ENCODE results near the gene SFRP2.

The SFRP2 gene

DNA sequence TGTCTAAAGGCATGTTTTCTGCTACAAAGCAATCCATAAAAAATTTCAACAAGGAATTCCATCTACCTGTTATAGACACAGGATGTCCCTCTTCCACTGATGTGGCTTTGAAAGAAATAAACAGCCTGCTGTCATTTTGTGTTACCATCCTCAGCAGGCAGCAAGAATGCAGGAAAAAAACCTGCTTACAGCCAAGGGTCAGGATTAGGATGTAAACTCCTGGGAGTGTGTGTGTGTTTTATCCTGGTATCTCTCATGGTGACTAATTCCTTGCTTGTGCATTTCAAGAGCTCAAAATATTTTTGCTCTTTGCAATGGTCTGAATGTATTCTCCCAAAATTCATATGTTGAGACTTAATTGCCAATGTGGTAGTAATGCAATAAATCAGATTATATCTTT lies 28.6 kb upstream of the SFRP2 start:
- H3K36me3 ChIP-seq: no peaks in the 10 kb centered on the region
- peaks cover 36% of the 10 kb centered on the region for H3K27me3 ChIP-seq
- TF ChIP-seq, protein P1, sequence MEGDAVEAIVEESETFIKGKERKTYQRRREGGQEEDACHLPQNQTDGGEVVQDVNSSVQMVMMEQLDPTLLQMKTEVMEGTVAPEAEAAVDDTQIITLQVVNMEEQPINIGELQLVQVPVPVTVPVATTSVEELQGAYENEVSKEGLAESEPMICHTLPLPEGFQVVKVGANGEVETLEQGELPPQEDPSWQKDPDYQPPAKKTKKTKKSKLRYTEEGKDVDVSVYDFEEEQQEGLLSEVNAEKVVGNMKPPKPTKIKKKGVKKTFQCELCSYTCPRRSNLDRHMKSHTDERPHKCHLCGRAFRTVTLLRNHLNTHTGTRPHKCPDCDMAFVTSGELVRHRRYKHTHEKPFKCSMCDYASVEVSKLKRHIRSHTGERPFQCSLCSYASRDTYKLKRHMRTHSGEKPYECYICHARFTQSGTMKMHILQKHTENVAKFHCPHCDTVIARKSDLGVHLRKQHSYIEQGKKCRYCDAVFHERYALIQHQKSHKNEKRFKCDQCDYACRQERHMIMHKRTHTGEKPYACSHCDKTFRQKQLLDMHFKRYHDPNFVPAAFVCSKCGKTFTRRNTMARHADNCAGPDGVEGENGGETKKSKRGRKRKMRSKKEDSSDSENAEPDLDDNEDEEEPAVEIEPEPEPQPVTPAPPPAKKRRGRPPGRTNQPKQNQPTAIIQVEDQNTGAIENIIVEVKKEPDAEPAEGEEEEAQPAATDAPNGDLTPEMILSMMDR (IDR thresholded peaks at IDR 0.05): no peak
- H3K27ac ChIP-seq: no peak overlapping the region
- no peaks in the 10 kb centered on the region for H3K4me1 ChIP-seq (ENCODE audit: control insufficient read depth in 1 of 2, insufficient read depth in 1 of 2, low read depth in 1 of 2, low read length in 1 of 2)
- no peaks in the 10 kb centered on the region for H3K9me3 ChIP-seq
- H3K4me3 ChIP-seq (ENCODE audit: low read depth in 1 of 2, low read length in 1 of 2): no peak overlapping the region

- H3K9me3 ChIP-seq: no peaks in the 10 kb centered on the region
- H3K27ac ChIP-seq: no peak overlapping the region
- TF ChIP-seq, protein P1 (IDR thresholded peaks at IDR 0.05): no peak
- no peak overlapping the region for H3K4me3 ChIP-seq (ENCODE audit: low read depth in 1 of 2, low read length in 1 of 2)
- no peaks in the 10 kb centered on the region for H3K36me3 ChIP-seq
- no peaks in the 10 kb centered on the region for H3K4me1 ChIP-seq (ENCODE audit: control insufficient read depth in 1 of 2, insufficient read depth in 1 of 2, low read depth in 1 of 2, low read length in 1 of 2)
- peaks cover 45% of the 10 kb centered on the region for H3K27me3 ChIP-seq
Measured at GRCh38 chr4:153816542-153816941, 27.7 kb upstream of the SFRP2 start.

DNA sequence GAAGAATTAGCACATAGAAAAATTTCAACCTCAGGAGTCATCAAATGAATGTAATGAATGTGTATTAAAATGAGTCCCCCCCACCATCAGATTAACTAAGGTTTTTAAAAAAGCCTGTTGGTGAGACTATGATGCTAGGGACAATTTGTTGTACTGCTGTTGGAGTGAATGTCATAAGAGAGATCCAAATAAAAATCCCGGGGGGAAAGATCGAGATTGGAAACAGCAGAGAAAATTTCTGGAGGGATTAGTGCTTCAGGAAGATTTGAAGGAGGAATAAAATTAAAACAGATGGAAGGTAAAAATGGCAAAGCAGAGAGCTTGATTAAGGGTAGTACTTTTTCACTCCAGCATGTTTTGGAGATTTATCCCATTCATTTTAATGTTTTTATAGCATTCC lies 25.9 kb upstream of the SFRP2 start:
- Histone ChIP-seq H3K9me3 (no peaks in the 10 kb centered on the region), H3K4me1 (ENCODE audit: control insufficient read depth in 1 of 2, insufficient read depth in 1 of 2, low read depth in 1 of 2, low read length in 1 of 2) (no peaks in the 10 kb centered on the region), H3K27ac (no peak overlapping the region), H3K4me3 (ENCODE audit: low read depth in 1 of 2, low read length in 1 of 2) (no peak overlapping the region), H3K27me3 (peaks cover 58% of the 10 kb centered on the region), H3K36me3 (no peaks in the 10 kb centered on the region)
- TF ChIP-seq, protein P1 (IDR thresholded peaks at IDR 0.05): no peak

DNA sequence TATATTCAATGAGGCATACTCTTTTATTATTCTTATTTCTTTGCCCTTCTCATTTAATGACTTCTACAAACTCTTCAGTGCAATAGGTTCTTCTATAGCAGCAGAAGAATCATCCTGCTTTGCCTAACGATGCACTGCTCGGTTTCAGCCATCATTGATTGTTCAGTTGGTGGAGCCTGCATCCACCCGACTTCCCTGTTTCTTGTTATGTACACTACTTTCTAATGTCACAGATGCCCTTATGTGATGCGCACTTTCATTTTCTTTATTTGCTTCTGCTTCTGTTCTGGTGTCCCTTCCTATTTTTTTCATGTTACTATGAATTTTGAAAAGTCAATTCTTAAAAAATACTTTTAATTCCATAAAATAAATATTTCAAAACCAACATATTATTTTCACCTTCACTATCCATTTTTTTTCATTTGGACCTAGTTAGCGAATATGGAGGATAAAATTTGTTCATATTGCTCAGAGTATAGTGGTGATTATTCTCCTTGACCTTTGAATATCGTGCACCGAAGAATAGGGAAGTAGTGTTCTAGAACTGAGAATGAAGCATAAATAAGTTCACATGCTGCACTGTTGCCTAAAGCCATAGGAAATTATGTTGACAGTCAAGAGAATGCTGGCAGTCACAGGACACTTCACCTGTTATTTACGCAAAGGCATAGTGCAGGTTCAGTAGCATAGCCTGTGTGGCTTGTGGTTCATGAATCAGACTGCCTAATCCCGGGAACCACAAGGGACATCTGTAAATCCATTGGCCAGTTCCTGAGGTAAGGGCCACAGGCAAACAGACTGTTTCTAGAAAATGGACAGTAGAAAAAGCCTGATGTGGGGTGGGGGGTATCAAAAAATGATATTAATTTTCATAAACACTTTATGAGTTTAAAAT lies 21.3 kb upstream of the SFRP2 start:
- TF ChIP-seq, protein P1 (IDR thresholded peaks at IDR 0.05): no peak

GRCh38 chr4:153809307-153809706 lies 20.4 kb upstream of the SFRP2 start:
- Histone ChIP-seq H3K4me1 (ENCODE audit: control insufficient read depth in 1 of 2, insufficient read depth in 1 of 2, low read depth in 1 of 2, low read length in 1 of 2) (no peaks in the 10 kb centered on the region), H3K27me3 (peaks cover 41% of the 10 kb centered on the region), H3K27ac (no peak overlapping the region), H3K9me3 (no peaks in the 10 kb centered on the region), H3K36me3 (no peaks in the 10 kb centered on the region), H3K4me3 (ENCODE audit: low read depth in 1 of 2, low read length in 1 of 2) (no peak overlapping the region)
- TF ChIP-seq, protein P1 (IDR thresholded peaks at IDR 0.05): no peak

More for the DNA sequence above, 21.3 kb upstream of the SFRP2 start:
- Histone ChIP-seq H3K36me3 (no peaks in the 10 kb centered on the region), H3K9me3 (no peaks in the 10 kb centered on the region), H3K4me3 (ENCODE audit: low read depth in 1 of 2, low read length in 1 of 2) (no peak overlapping the region), H3K27ac (no peak overlapping the region), H3K4me1 (ENCODE audit: control insufficient read depth in 1 of 2, insufficient read depth in 1 of 2, low read depth in 1 of 2, low read length in 1 of 2) (no peaks in the 10 kb centered on the region), H3K27me3 (peaks cover 46% of the 10 kb centered on the region)
